ENCODE measurements around the gene GALR1.

Gene GALR1

GRCh38 chr18:77248873-77249568 lies 627 bp upstream of the GALR1 start:
- no peak overlapping the region for H2AFZ ChIP-seq (ENCODE audit: low read length)
- no peaks in the 10 kb centered on the region for H3K27me3 ChIP-seq (ENCODE audit: insufficient read depth, low read length, poor library complexity, severe bottlenecking)
- no peak overlapping the region for H3K4me3 ChIP-seq (ENCODE audit: low read length, poor library complexity, severe bottlenecking)
- peaks cover 10% of the 10 kb centered on the region; the same call in 1 of the 2 replicates for H3K9me3 ChIP-seq (ENCODE audit: insufficient read depth, low read depth, low read length)
- no peaks in the 10 kb centered on the region for H3F3A ChIP-seq (ENCODE audit: low read depth)
- no peak overlapping the region for H3K9ac ChIP-seq (ENCODE audit: low read depth, low read length, poor library complexity, severe bottlenecking)
- H3K36me3 ChIP-seq (ENCODE audit: insufficient read depth, low read length): no peaks in the 10 kb centered on the region
- H4K20me1 ChIP-seq (ENCODE audit: insufficient read depth, low read length, poor library complexity, severe bottlenecking): no peaks in the 10 kb centered on the region
- no peaks in the 10 kb centered on the region for H3K79me2 ChIP-seq (ENCODE audit: insufficient read depth, low read length)
- no peak overlapping the region for H3K4me2 ChIP-seq (ENCODE audit: low read depth, low read length, poor library complexity, severe bottlenecking)
- TF ChIP-seq CTCF (conservative IDR thresholded peaks at IDR 0.05; ENCODE audit: low read length) (no peak), EZH2phosphoT487 (IDR thresholded peaks at IDR 0.05; ENCODE audit: borderline replicate concordance) (no peak)
- no peaks in the 10 kb centered on the region for H3K4me1 ChIP-seq (ENCODE audit: insufficient read depth, low read length, poor library complexity, severe bottlenecking)
- H3K9me2 ChIP-seq (replicated peaks; ENCODE audit: low read depth, low read length): no peaks in the 10 kb centered on the region

DNA sequence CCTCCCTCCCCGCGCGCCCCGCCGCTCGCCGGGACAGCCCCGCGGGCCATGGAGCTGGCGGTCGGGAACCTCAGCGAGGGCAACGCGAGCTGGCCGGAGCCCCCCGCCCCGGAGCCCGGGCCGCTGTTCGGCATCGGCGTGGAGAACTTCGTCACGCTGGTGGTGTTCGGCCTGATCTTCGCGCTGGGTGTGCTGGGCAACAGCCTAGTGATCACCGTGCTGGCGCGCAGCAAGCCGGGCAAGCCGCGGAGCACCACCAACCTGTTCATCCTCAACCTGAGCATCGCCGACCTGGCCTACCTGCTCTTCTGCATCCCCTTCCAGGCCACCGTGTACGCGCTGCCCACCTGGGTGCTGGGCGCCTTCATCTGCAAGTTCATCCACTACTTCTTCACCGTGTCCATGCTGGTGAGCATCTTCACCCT lies 865 bp downstream of the GALR1 start:
- TF ChIP-seq EZH2phosphoT487 (IDR thresholded peaks at IDR 0.05; ENCODE audit: borderline replicate concordance) (no peak), CTCF (conservative IDR thresholded peaks at IDR 0.05; ENCODE audit: low read length) (no peak)
- peaks cover 10% of the 10 kb centered on the region; the same call in 1 of the 2 replicates for H3K9me3 ChIP-seq (ENCODE audit: insufficient read depth, low read depth, low read length)
- no peaks in the 10 kb centered on the region for H3K9me2 ChIP-seq (replicated peaks; ENCODE audit: low read depth, low read length)
- H3K4me2 ChIP-seq (ENCODE audit: low read depth, low read length, poor library complexity, severe bottlenecking): no peak overlapping the region
- no peaks in the 10 kb centered on the region for H4K20me1 ChIP-seq (ENCODE audit: insufficient read depth, low read length, poor library complexity, severe bottlenecking)
- no peaks in the 10 kb centered on the region for H3K36me3 ChIP-seq (ENCODE audit: insufficient read depth, low read length)
- no peaks in the 10 kb centered on the region for H3F3A ChIP-seq (ENCODE audit: low read depth)
- no peaks in the 10 kb centered on the region for H3K4me1 ChIP-seq (ENCODE audit: insufficient read depth, low read length, poor library complexity, severe bottlenecking)
- H2AFZ ChIP-seq (ENCODE audit: low read length): no peak overlapping the region
- H3K9ac ChIP-seq (ENCODE audit: low read depth, low read length, poor library complexity, severe bottlenecking): no peak overlapping the region
- no peaks in the 10 kb centered on the region for H3K79me2 ChIP-seq (ENCODE audit: insufficient read depth, low read length)
- no peak overlapping the region for H3K4me3 ChIP-seq (ENCODE audit: low read length, poor library complexity, severe bottlenecking)
- no peaks in the 10 kb centered on the region for H3K27me3 ChIP-seq (ENCODE audit: insufficient read depth, low read length, poor library complexity, severe bottlenecking)

DNA sequence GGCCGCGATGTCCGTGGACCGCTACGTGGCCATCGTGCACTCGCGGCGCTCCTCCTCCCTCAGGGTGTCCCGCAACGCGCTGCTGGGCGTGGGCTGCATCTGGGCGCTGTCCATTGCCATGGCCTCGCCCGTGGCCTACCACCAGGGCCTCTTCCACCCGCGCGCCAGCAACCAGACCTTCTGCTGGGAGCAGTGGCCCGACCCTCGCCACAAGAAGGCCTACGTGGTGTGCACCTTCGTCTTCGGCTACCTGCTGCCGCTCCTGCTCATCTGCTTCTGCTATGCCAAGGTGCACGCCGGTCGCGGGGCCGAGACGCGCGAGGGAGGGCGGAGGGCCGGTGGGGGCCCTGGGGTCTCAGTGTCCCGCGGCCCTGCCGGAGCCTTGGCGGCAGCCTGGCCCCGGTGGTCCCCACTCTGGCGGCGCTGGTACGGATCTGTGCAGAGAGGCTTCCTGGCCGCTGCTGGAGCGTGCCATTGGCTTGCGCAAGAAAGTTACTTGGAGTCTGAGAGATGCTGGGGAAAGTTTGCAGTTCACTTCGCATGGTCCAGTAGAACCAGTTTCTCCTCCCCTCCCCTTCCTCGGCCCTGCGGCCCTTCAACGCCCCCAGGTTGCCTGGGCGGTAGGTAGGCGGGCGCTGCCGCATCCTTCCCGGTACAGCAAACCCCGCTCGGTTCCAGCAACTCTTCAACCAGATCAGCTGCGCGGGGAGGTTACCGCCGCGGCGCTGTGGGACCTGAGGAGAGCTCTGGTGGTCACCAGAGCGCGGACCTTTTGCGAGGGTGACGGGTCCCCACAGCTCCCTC lies 1.5 kb downstream of the GALR1 start:
- no peaks in the 10 kb centered on the region for H3K9me2 ChIP-seq (replicated peaks; ENCODE audit: low read depth, low read length)

More for the DNA sequence above, 1.5 kb downstream of the GALR1 start:
- no peak overlapping the region for H2AFZ ChIP-seq (ENCODE audit: low read length)
- no peaks in the 10 kb centered on the region for H3K4me1 ChIP-seq (ENCODE audit: insufficient read depth, low read length, poor library complexity, severe bottlenecking)
- H3K4me2 ChIP-seq (ENCODE audit: low read depth, low read length, poor library complexity, severe bottlenecking): no peak overlapping the region
- no peaks in the 10 kb centered on the region for H3F3A ChIP-seq (ENCODE audit: low read depth)
- no peaks in the 10 kb centered on the region for H3K27me3 ChIP-seq (ENCODE audit: insufficient read depth, low read length, poor library complexity, severe bottlenecking)
- no peaks in the 10 kb centered on the region for H4K20me1 ChIP-seq (ENCODE audit: insufficient read depth, low read length, poor library complexity, severe bottlenecking)
- no peak overlapping the region for H3K9ac ChIP-seq (ENCODE audit: low read depth, low read length, poor library complexity, severe bottlenecking)
- H3K79me2 ChIP-seq (ENCODE audit: insufficient read depth, low read length): no peaks in the 10 kb centered on the region
- peaks cover 10% of the 10 kb centered on the region; the same call in 1 of the 2 replicates for H3K9me3 ChIP-seq (ENCODE audit: insufficient read depth, low read depth, low read length)
- no peaks in the 10 kb centered on the region for H3K36me3 ChIP-seq (ENCODE audit: insufficient read depth, low read length)
- TF ChIP-seq CTCF (conservative IDR thresholded peaks at IDR 0.05; ENCODE audit: low read length): no peak
- no peak for TF ChIP-seq EZH2phosphoT487 (IDR thresholded peaks at IDR 0.05; ENCODE audit: borderline replicate concordance)
- no peak overlapping the region for H3K4me3 ChIP-seq (ENCODE audit: low read length, poor library complexity, severe bottlenecking)
